Mesothelial cell of epicardium (in vitro differentiated cells): Measurements from ENCODE around the gene ABHD12B. TPM values are rescaled to one million over a fixed set of nuclear protein-coding genes. Genes with fewer than 3 reads are reported as not detected.

Experiments
- DNase-seq, 2 experiments: peaks; one replicate each; pipeline ENCODE4 v3.0.0; 2021; ENCODE audit warnings: low spot score in 2 of 2; ENCODE audit not compliant: unreplicated experiment in 2 of 2
- H3K27ac Mint-ChIP-seq: 2 replicates; pipeline ENCODE4 v1.8.0; 2021; ENCODE audit warnings: mixed read lengths
- H3K27me3 Mint-ChIP-seq: 2 replicates; pipeline ENCODE4 v1.8.0; 2021; ENCODE audit warnings: low read depth, mixed read lengths
- H3K36me3 Mint-ChIP-seq: 2 replicates; pipeline ENCODE4 v1.8.0; 2021; ENCODE audit warnings: mixed read lengths
- H3K4me1 Mint-ChIP-seq: 2 replicates; pipeline ENCODE4 v1.8.0; 2021; ENCODE audit warnings: mixed read lengths
- H3K4me3 Mint-ChIP-seq: 2 replicates; pipeline ENCODE4 v1.8.0; 2021; ENCODE audit warnings: mild to moderate bottlenecking, moderate library complexity, mixed read lengths
- H3K9me3 Mint-ChIP-seq: 2 replicates; pipeline ENCODE4 v1.8.0; 2021; ENCODE audit warnings: mixed read lengths
- total RNA-seq: library from RNA; stranded (reverse); gene quantifications from 3 replicates; pipeline ENCODE4 v1.2.1, GENCODE V29; 2021
- TF ChIP-seq, protein P1 (sequence below): fragments of 200-600 bp; sonication (generic); IDR thresholded peaks from one replicate; pipeline ENCODE4 v1.5.0; 2021; ENCODE audit warnings: antibody characterized with exemption; ENCODE audit not compliant: unreplicated experiment

The ABHD12B gene
- total RNA-seq, 1 donor from 2014 or later = 0.16 TPM

GRCh38 chr14:50831726-50832168 is 40.1 kb upstream of the ABHD12B start:
- DNase-seq = no peak
- peak overlapping the region; percentile 94 for H3K4me3 Mint-ChIP-seq
- no peaks in the 10 kb centered on the region for H3K9me3 Mint-ChIP-seq
- H3K4me1 Mint-ChIP-seq = peaks cover 20% of the 10 kb centered on the region
- peaks cover 2% of the 10 kb centered on the region for H3K36me3 Mint-ChIP-seq
- peaks cover 53% of the 10 kb centered on the region for H3K27me3 Mint-ChIP-seq
- peak overlapping the region; percentile 93 for H3K27ac Mint-ChIP-seq
- TF ChIP-seq, protein P1, sequence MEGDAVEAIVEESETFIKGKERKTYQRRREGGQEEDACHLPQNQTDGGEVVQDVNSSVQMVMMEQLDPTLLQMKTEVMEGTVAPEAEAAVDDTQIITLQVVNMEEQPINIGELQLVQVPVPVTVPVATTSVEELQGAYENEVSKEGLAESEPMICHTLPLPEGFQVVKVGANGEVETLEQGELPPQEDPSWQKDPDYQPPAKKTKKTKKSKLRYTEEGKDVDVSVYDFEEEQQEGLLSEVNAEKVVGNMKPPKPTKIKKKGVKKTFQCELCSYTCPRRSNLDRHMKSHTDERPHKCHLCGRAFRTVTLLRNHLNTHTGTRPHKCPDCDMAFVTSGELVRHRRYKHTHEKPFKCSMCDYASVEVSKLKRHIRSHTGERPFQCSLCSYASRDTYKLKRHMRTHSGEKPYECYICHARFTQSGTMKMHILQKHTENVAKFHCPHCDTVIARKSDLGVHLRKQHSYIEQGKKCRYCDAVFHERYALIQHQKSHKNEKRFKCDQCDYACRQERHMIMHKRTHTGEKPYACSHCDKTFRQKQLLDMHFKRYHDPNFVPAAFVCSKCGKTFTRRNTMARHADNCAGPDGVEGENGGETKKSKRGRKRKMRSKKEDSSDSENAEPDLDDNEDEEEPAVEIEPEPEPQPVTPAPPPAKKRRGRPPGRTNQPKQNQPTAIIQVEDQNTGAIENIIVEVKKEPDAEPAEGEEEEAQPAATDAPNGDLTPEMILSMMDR = no peak

GRCh38 chr14:50832935-50833630 is 38.8 kb upstream of the ABHD12B start:
- H3K36me3 Mint-ChIP-seq = no peaks in the 10 kb centered on the region
- H3K9me3 Mint-ChIP-seq = no peaks in the 10 kb centered on the region
- H3K4me1 Mint-ChIP-seq = peaks cover 20% of the 10 kb centered on the region
- TF ChIP-seq, protein P1 = no peak
- no peak overlapping the region for H3K4me3 Mint-ChIP-seq
- no peak overlapping the region for H3K27ac Mint-ChIP-seq
- H3K27me3 Mint-ChIP-seq = peaks cover 45% of the 10 kb centered on the region
- no peak for DNase-seq

DNA sequence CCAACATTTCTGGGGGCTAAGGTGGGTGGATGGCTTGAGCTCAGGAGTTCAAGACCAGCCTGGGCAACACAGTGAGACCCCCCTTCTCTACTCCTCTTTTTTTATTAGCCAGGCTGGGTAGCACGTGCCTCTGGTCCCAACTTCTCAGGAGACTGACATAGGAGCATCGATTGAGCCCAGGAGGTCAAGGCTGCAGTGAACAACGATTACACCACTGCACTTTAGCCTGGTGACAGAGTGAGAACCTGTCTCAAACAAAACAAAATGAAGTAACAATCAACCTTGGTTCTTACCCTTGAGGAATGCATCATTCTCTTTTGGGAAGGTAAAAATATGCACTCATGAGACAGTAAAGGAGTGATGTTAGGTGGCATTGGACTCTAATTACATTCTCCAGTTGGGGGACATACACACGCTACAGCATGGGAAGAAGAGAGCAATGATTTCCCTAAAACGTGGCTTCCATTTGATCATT is 37.0 kb upstream of the ABHD12B start:
- no peak overlapping the region for H3K4me3 Mint-ChIP-seq
- H3K36me3 Mint-ChIP-seq = no peaks in the 10 kb centered on the region
- peaks cover 36% of the 10 kb centered on the region for H3K27me3 Mint-ChIP-seq
- TF ChIP-seq, protein P1 = no peak
- no peak overlapping the region for H3K27ac Mint-ChIP-seq
- DNase-seq = no peak
- peaks cover 11% of the 10 kb centered on the region for H3K4me1 Mint-ChIP-seq
- H3K9me3 Mint-ChIP-seq = no peaks in the 10 kb centered on the region

- TF ChIP-seq, protein P1 = no peak
- Mint-ChIP-seq H3K4me1 (peaks cover 9% of the 10 kb centered on the region), H3K4me3 (no peak overlapping the region), H3K9me3 (no peaks in the 10 kb centered on the region), H3K27me3 (peaks cover 34% of the 10 kb centered on the region), H3K27ac (no peak overlapping the region), H3K36me3 (no peaks in the 10 kb centered on the region)
- DNase-seq = no peak
These were observed 36.6 kb upstream of the ABHD12B start for GRCh38 chr14:50835280-50835679.

DNA sequence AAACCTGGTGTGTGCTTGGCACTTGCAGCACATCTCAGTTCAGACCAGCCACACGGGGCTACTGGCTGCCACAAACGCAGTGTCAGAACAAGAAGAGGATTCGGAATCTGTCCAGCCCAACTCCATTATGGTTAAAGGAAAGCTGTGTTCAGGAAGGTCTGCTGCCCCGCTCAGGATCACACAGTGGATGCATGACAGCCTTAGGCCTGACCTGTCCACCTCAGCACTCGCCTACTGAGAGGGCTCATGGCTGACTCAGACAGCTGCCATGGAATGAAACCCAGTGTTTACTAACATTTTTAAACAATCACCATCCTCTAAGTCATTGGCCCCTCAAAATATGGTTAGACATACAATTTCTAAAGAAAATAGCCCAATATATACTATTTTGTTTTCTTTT is 35.3 kb upstream of the ABHD12B start:
- DNase-seq = no peak
- no peaks in the 10 kb centered on the region for H3K36me3 Mint-ChIP-seq
- no peak overlapping the region for H3K27ac Mint-ChIP-seq
- no peaks in the 10 kb centered on the region for H3K9me3 Mint-ChIP-seq
- TF ChIP-seq, protein P1 = no peak
- no peak overlapping the region for H3K4me3 Mint-ChIP-seq
- H3K4me1 Mint-ChIP-seq = peaks cover 9% of the 10 kb centered on the region
- peaks cover 34% of the 10 kb centered on the region for H3K27me3 Mint-ChIP-seq
